Hematopoietic multipotent progenitor cell treated with erythropoietin and hydrocortisone succinate and interleukin-3 and kit ligand, for 4 days (in vitro differentiated cells): ENCODE results near the gene ZNF200.
"Not testable (repeated sequence)": the region's sequence is repeated elsewhere in the genome, so short reads cannot be mapped to it uniquely, and the experiment has no call there.

Source experiments
- DNase-seq: peaks from one replicate; pipeline ENCODE4 v3.0.0-alpha.2; 2015

Gene ZNF200

GRCh38 chr16:3198334-3199072, 36.5 kb downstream of the ZNF200 start:
- DNase-seq: no peak

GRCh38 chr16:3197694-3198333, 37.1 kb downstream of the ZNF200 start:
- DNase-seq: not testable (repeated sequence)

GRCh38 chr16:3195975-3196374, 39.0 kb downstream of the ZNF200 start:
- peak; percentile 32 for DNase-seq

GRCh38 chr16:3194792-3195191, 40.2 kb downstream of the ZNF200 start:
- DNase-seq: peak; percentile 36

GRCh38 chr16:3193221-3194212, 41.4 kb downstream of the ZNF200 start:
- no peak for DNase-seq

- no peak for DNase-seq
Measured at GRCh38 chr16:3192476-3193019, 42.4 kb downstream of the ZNF200 start.

- DNase-seq: no peak
Measured at GRCh38 chr16:3190949-3191353, 44.0 kb downstream of the ZNF200 start.

- DNase-seq: no peak
Measured at GRCh38 chr16:3189869-3190268, 45.1 kb downstream of the ZNF200 start.

GRCh38 chr16:3188925-3189825, 45.8 kb downstream of the ZNF200 start:
- peak; percentile 84 for DNase-seq

GRCh38 chr16:3188675-3188924, 46.4 kb downstream of the ZNF200 start:
- no peak for DNase-seq

GRCh38 chr16:3187798-3188674, 46.9 kb downstream of the ZNF200 start, which contains the start of gene OR1F1:
Gene OR1F1, plus strand, starts transcription at chr16:3188204.
- peak; percentile 84 for DNase-seq

- no peak for DNase-seq
Measured at GRCh38 chr16:3186946-3187690, 47.8 kb downstream of the ZNF200 start.

GRCh38 chr16:3183445-3184139, 51.4 kb downstream of the ZNF200 start:
- DNase-seq: no peak

- DNase-seq: peak; percentile 80
Measured at GRCh38 chr16:3182608-3183444, 52.1 kb downstream of the ZNF200 start.

GRCh38 chr16:3182293-3182607, 52.7 kb downstream of the ZNF200 start:
- not testable (repeated sequence) for DNase-seq

- DNase-seq: peak; percentile 49
Measured at GRCh38 chr16:3180445-3180878, 54.5 kb downstream of the ZNF200 start.

- no peak for DNase-seq
Measured at GRCh38 chr16:3179651-3180050, 55.3 kb downstream of the ZNF200 start.

GRCh38 chr16:3175157-3176093, 59.5 kb downstream of the ZNF200 start:
- DNase-seq: peak; percentile 82
